22Rv1 (cell line): ENCODE measurements around the gene AWAT2.

ENCODE experiments used
- ZFX ChIP-seq: fragments of 450-650 bp; IDR thresholded peaks from 2 replicates; pipeline ENCODE4 v1.6.1; 2017; ENCODE audit warnings: antibody characterized with exemption, borderline replicate concordance
- TF ChIP-seq, protein P1 (sequence below): fragments of 450-650 bp; IDR thresholded peaks from 2 replicates; pipeline ENCODE4 v1.5.1; 2017; ENCODE audit warnings: mild to moderate bottlenecking

DNA sequence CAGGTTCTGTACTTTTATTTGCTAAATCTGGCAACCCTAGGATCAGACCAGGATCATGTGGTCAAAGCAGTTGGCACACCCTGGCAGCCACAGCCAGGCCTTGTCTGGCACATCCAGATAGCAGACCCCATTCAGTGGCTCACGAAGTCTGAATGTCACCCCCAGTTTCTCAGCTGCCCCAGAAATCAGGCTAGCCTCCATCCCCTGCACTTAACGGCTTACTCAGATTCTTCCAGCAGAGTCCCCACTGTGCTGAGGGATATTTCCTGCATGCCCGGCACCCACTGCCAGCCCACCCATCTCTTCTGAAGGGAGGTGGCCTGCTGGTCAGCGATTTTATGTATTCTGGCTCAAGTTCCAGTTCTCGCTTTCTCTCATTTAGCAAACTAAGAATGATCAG is 4.7 kb upstream of the AWAT2 start:
- TF ChIP-seq, protein P1, sequence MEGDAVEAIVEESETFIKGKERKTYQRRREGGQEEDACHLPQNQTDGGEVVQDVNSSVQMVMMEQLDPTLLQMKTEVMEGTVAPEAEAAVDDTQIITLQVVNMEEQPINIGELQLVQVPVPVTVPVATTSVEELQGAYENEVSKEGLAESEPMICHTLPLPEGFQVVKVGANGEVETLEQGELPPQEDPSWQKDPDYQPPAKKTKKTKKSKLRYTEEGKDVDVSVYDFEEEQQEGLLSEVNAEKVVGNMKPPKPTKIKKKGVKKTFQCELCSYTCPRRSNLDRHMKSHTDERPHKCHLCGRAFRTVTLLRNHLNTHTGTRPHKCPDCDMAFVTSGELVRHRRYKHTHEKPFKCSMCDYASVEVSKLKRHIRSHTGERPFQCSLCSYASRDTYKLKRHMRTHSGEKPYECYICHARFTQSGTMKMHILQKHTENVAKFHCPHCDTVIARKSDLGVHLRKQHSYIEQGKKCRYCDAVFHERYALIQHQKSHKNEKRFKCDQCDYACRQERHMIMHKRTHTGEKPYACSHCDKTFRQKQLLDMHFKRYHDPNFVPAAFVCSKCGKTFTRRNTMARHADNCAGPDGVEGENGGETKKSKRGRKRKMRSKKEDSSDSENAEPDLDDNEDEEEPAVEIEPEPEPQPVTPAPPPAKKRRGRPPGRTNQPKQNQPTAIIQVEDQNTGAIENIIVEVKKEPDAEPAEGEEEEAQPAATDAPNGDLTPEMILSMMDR, result no peak
- TF ChIP-seq ZFX, result no peak
